ENCODE data around the gene PLB1.

- TF ChIP-seq EZH2 (IDR thresholded peaks at IDR 0.05; ENCODE audit: low read depth, unreplicated experiment): no peak
- TF ChIP-seq JUNB (IDR thresholded peaks at IDR 0.05; ENCODE audit: unreplicated experiment): no peak
- TF ChIP-seq CTCF (conservative IDR thresholded peaks at IDR 0.05; ENCODE audit: low read depth in 2 of 2): no peak
- no peak for TF ChIP-seq REST (IDR thresholded peaks at IDR 0.05; ENCODE audit: unreplicated experiment)
Observed at GRCh38 chr2:28624793-28625701, 129.2 kb downstream of the PLB1 start.
